Mesodermal cell (in vitro differentiated cells): ENCODE data around the gene ZC3H12D.

Source experiments
- H3K27ac ChIP-seq: 2 replicates; pipeline ENCODE4 v1.7.0; 2013; ENCODE audit warnings: mild to moderate bottlenecking, low read depth, low read length, moderate library complexity; ENCODE audit not compliant: severe bottlenecking
- H3K36me3 ChIP-seq: 2 replicates; pipeline ENCODE4 v1.7.1; 2013; ENCODE audit warnings: mild to moderate bottlenecking, low read length, moderate library complexity; ENCODE audit not compliant: control insufficient read depth, insufficient read depth
- H3K4me1 ChIP-seq: one replicate; pipeline ENCODE4 v1.7.1; 2013; ENCODE audit warnings: mild to moderate bottlenecking, low read length; ENCODE audit not compliant: insufficient read depth, control insufficient read depth, poor library complexity, severe bottlenecking
- H3K4me3 ChIP-seq: 2 replicates; pipeline ENCODE4 v1.7.0; 2013; ENCODE audit warnings: low read length, control low read depth, mild to moderate bottlenecking; ENCODE audit not compliant: insufficient read depth, poor library complexity, severe bottlenecking; ENCODE audit errors: extremely low read depth
- H3K9me3 ChIP-seq: 2 replicates; pipeline ENCODE4 v1.7.1; 2013; ENCODE audit warnings: mild to moderate bottlenecking, low read length, moderate library complexity; ENCODE audit not compliant: control insufficient read depth
- WGBS, 2 experiments: methylation state at CpG; one replicate each; pipeline ENCODE4 v1.1.5; 2013; ENCODE audit warnings: missing lambda C conversion rate in 2 of 2; ENCODE audit not compliant: insufficient coverage in 2 of 2; 5-methylcytosine and 5-hydroxymethylcytosine counted together

ZC3H12D gene

GRCh38 chr6:149441740-149442139 lies 43.1 kb downstream of the ZC3H12D start:
- H3K27ac ChIP-seq: no peak overlapping the region
- H3K4me3 ChIP-seq: no peak overlapping the region
- H3K9me3 ChIP-seq: no peaks in the 10 kb centered on the region
- H3K4me1 ChIP-seq: peaks cover 14% of the 10 kb centered on the region
- H3K36me3 ChIP-seq: no peaks in the 10 kb centered on the region
- 88 to 94% methylated on average over 8 of the region's 9 CpGs for WGBS, 2 experiments

DNA sequence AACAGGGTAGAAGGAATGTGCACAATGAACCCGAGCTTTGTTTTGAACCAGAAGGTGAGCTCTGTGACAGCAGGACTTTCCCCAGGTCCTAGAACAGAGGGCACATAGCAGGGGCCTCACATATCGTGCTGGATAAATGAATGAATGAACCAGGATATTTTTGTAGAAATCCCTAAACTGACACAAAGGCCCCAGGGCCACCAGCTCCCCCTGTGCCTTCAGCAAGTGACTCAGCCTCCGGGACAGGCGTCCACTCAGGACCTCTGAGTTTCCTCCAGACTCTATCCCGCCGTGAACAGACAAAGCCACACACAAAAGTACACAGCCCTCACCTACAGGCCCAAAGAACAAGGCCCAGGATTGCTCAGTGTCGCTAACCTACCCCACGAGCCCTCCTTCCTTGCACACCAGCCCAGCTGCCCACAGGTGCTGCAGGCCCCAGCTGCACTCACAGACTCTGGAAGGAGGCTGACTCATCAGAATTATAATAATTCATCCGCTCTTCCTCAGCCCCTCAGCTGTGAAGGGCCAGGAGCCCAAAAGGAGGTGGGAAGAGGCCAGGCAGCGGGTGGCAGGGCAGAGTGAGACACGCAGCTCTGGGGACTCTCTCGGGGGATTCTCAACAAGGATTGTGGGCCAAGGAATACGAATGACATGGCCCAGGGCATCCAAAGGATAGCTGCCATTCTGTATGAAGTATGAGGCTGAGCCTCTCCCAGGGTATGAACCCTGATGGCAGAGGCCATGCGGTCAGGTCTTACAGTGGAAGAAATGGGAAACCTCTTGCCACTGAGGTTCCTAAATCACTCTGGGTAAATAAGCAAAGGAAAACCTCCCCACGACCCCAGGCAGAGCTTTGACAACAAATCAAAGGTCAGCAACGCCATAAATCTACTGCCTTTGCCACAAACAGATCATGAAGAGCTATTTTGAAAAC lies 43.8 kb downstream of the ZC3H12D start:
- Histone ChIP-seq H3K9me3 (no peaks in the 10 kb centered on the region), H3K36me3 (no peaks in the 10 kb centered on the region), H3K27ac (no peak overlapping the region), H3K4me3 (no peak overlapping the region), H3K4me1 (peaks cover 14% of the 10 kb centered on the region)
- WGBS, 2 experiments: 87 to 93% methylated on average over 10 to 12 of the region's 16 CpGs

- peaks cover 14% of the 10 kb centered on the region for H3K4me1 ChIP-seq
- WGBS, 2 experiments: 100% methylated on average over 1 of the region's 1 CpG; no CpG with 5 or more reads in 1 of the 2 experiments
- H3K4me3 ChIP-seq: no peak overlapping the region
- H3K36me3 ChIP-seq: no peaks in the 10 kb centered on the region
- H3K27ac ChIP-seq: no peak overlapping the region
- no peaks in the 10 kb centered on the region for H3K9me3 ChIP-seq
Observed at GRCh38 chr6:149439626-149440025, 45.2 kb downstream of the ZC3H12D start.

DNA sequence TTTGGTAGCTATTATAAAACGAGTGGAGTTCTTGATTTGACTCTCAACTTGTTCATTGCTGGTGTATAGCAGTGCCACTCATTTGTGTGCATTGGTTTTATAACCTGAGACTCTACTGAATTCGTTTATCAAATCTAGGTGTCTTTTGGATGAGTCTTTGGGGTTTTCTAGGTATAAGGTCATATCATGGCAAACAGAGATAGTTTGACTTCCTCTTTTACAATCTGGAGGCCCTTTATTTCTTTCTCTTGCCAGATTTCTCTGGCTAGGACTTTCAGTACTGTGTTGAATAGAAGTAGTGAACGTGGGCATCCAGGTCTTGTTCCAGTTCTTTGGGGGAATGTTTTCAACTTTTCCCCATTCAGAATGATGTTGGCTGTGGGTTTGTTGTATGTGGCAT lies 46.0 kb downstream of the ZC3H12D start:
- no peak overlapping the region for H3K4me3 ChIP-seq
- WGBS, 2 experiments: 82 to 100% methylated on average over 1 to 2 of the region's 3 CpGs
- peaks cover 14% of the 10 kb centered on the region for H3K4me1 ChIP-seq
- no peaks in the 10 kb centered on the region for H3K9me3 ChIP-seq
- no peaks in the 10 kb centered on the region for H3K36me3 ChIP-seq
- no peak overlapping the region for H3K27ac ChIP-seq

- H3K4me1 ChIP-seq: peaks cover 10% of the 10 kb centered on the region
- WGBS, 2 experiments: 100% methylated on average over 2 of the region's 3 CpGs
- no peak overlapping the region for H3K4me3 ChIP-seq
- H3K36me3 ChIP-seq: no peaks in the 10 kb centered on the region
- no peak overlapping the region for H3K27ac ChIP-seq
- H3K9me3 ChIP-seq: no peaks in the 10 kb centered on the region
Observed at GRCh38 chr6:149437212-149437611, 47.6 kb downstream of the ZC3H12D start.

GRCh38 chr6:149436647-149437046 lies 48.2 kb downstream of the ZC3H12D start:
- H3K9me3 ChIP-seq: no peaks in the 10 kb centered on the region
- peaks cover 10% of the 10 kb centered on the region for H3K4me1 ChIP-seq
- WGBS, 2 experiments: 90 to 98% methylated on average over 12 of the region's 12 CpGs
- no peaks in the 10 kb centered on the region for H3K36me3 ChIP-seq
- H3K27ac ChIP-seq: no peak overlapping the region
- H3K4me3 ChIP-seq: no peak overlapping the region

DNA sequence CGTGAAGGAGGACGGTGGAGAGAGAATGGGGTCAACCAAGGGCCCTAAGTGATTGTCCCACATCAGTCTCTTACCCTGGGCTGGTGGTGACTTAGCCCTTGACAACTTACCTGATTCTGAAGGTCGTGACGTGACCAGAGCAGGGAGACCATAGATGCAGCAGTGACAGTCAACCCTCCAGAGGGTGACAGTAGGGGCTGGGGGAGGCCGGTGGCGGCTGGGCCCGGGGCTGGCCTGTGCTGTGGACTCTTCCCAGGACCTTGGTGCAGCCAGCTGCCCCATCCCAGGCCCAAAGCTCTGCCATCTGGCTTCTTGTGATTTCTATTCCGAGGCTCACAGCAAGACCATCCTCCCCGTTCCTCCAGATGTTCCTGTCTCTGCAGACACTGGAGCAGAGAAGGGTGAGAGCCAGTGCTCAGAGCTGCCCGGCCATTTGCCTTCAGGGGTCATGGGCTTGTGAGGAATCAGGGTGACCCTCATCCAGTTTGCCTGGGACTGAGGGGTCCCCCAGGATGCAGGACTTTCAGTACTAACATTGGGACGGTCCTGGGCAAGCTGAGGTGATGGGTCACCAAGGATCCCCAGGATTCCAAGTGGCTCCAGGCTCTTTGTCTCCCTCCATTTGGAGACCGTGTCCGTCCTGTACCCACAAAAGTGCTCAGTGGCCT lies 48.8 kb downstream of the ZC3H12D start:
- Histone ChIP-seq H3K27ac (no peak overlapping the region), H3K4me1 (peaks cover 7% of the 10 kb centered on the region), H3K36me3 (no peaks in the 10 kb centered on the region), H3K4me3 (no peak overlapping the region), H3K9me3 (no peaks in the 10 kb centered on the region)
- 92 to 95% methylated on average over 10 to 13 of the region's 13 CpGs for WGBS, 2 experiments

GRCh38 chr6:149433881-149434280 lies 50.9 kb downstream of the ZC3H12D start:
- WGBS, 2 experiments: 100% methylated on average over 1 of the region's 1 CpG; no CpG with 5 or more reads in 1 of the 2 experiments
- Histone ChIP-seq H3K4me3 (no peak overlapping the region), H3K36me3 (no peaks in the 10 kb centered on the region), H3K27ac (no peak overlapping the region), H3K9me3 (no peaks in the 10 kb centered on the region), H3K4me1 (no peaks in the 10 kb centered on the region)

DNA sequence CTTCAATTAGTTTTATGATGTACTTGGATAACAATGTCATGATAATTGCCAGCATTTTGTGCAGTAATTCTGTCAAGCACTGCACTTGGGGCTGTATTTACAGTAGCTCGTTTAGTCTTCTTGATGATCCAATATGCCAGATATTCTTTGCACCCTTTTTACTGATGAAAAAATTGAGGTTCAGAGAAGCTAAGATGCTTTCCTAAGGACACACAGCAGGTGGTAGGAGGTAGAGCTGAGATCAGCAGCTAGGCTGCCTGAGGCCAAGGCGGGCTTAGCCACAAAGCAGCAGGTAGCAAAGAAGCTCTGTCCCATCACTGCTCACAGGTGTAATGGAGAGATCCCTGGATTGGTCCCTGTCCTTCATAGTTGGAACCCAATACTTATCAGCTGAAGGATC lies 51.4 kb downstream of the ZC3H12D start:
- no peaks in the 10 kb centered on the region for H3K9me3 ChIP-seq
- no peak overlapping the region for H3K27ac ChIP-seq
- 75 to 92% methylated on average over 2 of the region's 2 CpGs for WGBS, 2 experiments
- no peaks in the 10 kb centered on the region for H3K36me3 ChIP-seq
- no peak overlapping the region for H3K4me3 ChIP-seq
- no peaks in the 10 kb centered on the region for H3K4me1 ChIP-seq

DNA sequence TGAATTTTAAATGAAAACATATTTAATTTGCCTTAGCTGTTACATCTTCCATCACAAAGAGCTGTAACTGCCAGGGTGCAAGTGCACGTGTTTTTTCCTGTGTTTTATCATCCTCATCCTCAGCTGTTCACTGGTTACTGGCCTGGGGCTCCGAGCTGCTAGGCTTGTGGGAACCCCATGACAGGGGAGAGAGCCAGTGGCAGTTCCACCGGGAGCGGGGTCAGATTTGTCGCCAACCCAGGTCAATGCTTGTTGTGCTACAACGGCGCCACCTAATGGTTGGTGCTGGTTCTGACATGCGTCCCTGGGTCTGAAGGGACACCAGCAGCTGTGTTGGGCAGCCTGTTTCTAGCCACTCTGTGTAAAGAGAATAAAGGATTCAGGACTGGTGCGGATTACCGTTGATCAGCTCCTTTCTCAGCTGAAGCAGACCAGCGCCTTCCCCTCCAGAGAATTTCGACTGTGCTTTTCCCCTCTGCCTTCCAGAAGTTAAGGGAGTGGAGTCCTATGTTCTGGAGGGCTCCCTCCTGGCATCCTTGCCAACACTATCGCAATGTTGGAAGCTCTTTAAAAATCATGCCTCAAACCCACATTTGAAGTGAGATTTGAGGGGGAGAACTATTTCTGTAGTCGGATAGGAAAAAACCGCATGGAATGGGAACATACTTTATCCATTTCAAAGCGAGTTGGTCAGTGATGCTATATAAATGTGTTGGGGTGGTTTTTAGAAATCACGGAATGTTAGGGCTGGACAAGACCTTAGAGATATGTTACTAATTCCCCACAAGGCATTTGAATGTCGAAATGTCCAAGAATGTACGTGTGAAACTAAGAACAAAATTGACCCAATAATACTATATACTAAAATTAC lies 52.7 kb downstream of the ZC3H12D start:
- H3K4me3 ChIP-seq: no peak overlapping the region
- H3K36me3 ChIP-seq: no peaks in the 10 kb centered on the region
- no peaks in the 10 kb centered on the region for H3K9me3 ChIP-seq
- H3K4me1 ChIP-seq: no peaks in the 10 kb centered on the region
- no peak overlapping the region for H3K27ac ChIP-seq
- 20 to 23% methylated on average over 9 to 12 of the region's 19 CpGs for WGBS, 2 experiments
